Fibroblast of pulmonary artery (primary cell): ENCODE results near the gene NDUFS2.

Experiments
- DNase-seq: peaks from one replicate; pipeline ENCODE4 v3.0.0-alpha.2; 2010; ENCODE audit warnings: low read depth
- H3K4me3 ChIP-seq: replicated peaks from 2 replicates; pipeline ENCODE4 v1.5.1; 2011; ENCODE audit warnings: low read depth, mild to moderate bottlenecking, control low read depth, low read length, moderate library complexity
- TF ChIP-seq, protein P1 (sequence below): IDR thresholded peaks from 2 replicates; pipeline ENCODE4 v1.5.1; 2011; ENCODE audit warnings: mild to moderate bottlenecking, control low read depth, low read length, inconsistent platforms; ENCODE audit errors: missing control alignments

The NDUFS2 gene

GRCh38 chr1:161172776-161173376 lies 29.3 kb upstream of the NDUFS2 start:
- H3K4me3 ChIP-seq: no peak overlapping the region
- peak; percentile 86 for DNase-seq
- TF ChIP-seq, protein P1, sequence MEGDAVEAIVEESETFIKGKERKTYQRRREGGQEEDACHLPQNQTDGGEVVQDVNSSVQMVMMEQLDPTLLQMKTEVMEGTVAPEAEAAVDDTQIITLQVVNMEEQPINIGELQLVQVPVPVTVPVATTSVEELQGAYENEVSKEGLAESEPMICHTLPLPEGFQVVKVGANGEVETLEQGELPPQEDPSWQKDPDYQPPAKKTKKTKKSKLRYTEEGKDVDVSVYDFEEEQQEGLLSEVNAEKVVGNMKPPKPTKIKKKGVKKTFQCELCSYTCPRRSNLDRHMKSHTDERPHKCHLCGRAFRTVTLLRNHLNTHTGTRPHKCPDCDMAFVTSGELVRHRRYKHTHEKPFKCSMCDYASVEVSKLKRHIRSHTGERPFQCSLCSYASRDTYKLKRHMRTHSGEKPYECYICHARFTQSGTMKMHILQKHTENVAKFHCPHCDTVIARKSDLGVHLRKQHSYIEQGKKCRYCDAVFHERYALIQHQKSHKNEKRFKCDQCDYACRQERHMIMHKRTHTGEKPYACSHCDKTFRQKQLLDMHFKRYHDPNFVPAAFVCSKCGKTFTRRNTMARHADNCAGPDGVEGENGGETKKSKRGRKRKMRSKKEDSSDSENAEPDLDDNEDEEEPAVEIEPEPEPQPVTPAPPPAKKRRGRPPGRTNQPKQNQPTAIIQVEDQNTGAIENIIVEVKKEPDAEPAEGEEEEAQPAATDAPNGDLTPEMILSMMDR: no peak

DNA sequence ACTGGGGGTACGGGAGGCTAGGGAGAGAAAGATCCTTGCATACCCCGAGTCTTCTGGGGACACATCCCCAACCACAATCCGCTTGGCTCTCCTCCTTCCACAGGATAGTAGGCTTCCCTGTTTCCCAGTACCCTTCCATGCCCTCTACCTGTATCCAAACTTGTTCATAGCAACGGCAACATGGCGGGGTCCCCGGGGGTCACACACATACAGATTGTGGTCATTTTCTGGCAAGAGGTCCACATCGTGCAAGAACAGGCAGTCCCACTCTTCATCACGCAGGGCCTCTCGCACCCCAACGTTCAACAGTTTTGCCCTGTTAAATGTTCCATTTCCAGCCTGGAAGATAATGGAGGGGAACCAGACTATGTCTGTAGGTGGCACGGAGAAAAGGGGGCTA lies 28.5 kb upstream of the NDUFS2 start:
- DNase-seq: no peak
- TF ChIP-seq, protein P1: no peak
- H3K4me3 ChIP-seq: no peak overlapping the region

- no peak overlapping the region for H3K4me3 ChIP-seq
- DNase-seq: no peak
- TF ChIP-seq, protein P1: no peak
Measured at GRCh38 chr1:161174911-161175310, 27.3 kb upstream of the NDUFS2 start.

DNA sequence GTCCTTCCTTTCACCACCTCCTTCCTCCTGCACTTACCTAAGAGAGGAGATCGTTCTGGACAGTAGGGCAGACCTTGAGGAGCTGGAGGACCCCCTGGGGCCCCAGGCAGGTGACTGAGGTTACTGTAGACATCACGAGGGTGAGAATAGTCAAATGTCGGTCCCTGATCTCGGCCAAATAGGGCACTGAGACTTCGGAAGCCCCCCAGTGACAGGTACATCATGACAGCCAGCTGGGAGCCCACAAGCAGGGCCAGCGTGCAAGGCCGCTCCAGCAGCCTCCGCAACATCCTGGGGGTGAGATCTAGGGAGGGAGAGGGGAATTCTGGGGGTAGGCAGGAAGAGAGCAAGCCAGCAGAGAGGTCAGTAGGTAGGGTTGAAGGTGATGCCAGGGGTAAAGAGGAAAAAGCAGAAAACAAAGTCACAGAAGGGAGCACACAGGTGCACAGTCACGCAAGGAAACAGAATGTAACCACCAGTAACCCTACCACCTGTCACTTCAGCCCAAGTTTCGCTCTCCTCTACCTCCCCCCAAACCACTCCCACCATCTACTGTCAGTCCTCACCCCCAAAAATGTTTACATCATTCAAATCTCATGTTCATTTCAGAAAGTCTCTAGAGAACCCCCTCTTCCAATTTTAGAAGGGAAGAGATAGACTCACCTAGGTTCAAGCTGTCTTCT lies 26.3 kb upstream of the NDUFS2 start:
- TF ChIP-seq, protein P1: no peak

DNA sequence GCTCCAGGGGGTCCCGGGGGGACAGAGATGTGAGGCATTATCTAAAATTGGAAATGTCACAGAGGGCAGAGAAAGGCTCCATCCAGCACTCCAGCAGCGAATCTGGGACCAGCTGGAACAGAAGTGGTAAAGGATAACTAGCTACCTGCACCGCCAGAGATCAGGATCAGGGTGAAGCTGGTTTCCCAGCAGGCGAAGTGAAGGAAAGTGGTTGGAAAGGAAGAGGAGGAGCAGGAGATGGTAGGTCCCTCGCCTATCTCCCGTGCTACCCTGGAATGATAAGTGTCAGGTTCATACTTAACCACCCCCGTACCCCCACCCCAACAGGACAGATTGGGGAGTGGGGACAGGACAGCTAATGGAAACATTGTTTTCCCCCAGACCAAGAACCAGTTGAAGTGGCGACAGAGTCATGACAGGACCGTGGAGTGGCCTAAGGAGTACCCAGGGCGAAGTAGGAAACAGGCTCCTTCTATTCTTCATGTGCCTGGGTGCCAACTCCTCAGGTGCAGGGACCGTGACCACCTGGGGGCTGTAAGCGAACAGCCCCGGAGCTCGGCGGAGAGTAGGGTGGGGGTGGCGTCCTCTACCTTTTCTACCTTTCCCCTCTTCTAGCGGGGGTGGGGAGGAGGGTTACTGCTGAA lies 25.6 kb upstream of the NDUFS2 start:
- TF ChIP-seq, protein P1: no peak
- peak overlapping the region; percentile 98 for H3K4me3 ChIP-seq
- no peak for DNase-seq

More for the DNA sequence above, 26.3 kb upstream of the NDUFS2 start:
- DNase-seq: no peak
- peak overlapping the region; percentile 98 for H3K4me3 ChIP-seq

GRCh38 chr1:161177112-161177935 lies 24.8 kb upstream of the NDUFS2 start, which contains the start of gene B4GALT3:
B4GALT3 (minus strand) TSS chr1:161177507; CDS start chr1:161176060, 1,447 bp downstream.
- DNase-seq: peak; percentile 74
- TF ChIP-seq, protein P1: no peak
- peak within 1 kb of the TSS; percentile 98 for H3K4me3 ChIP-seq
